NCI-H82 treated with DMSO at 0.1 percent for 48 hours (cell line): Measurements from ENCODE around the gene DYSF.
"Not testable (repeated sequence)": the region's sequence is repeated elsewhere in the genome, so short reads cannot be mapped to it uniquely, and the experiment has no call there.

Experiments
- DNase-seq: peaks from one replicate; lab custom pipeline; 2025; ENCODE audit not compliant: unreplicated experiment; lab: John Stamatoyannopoulos, UW

DYSF gene

DNA sequence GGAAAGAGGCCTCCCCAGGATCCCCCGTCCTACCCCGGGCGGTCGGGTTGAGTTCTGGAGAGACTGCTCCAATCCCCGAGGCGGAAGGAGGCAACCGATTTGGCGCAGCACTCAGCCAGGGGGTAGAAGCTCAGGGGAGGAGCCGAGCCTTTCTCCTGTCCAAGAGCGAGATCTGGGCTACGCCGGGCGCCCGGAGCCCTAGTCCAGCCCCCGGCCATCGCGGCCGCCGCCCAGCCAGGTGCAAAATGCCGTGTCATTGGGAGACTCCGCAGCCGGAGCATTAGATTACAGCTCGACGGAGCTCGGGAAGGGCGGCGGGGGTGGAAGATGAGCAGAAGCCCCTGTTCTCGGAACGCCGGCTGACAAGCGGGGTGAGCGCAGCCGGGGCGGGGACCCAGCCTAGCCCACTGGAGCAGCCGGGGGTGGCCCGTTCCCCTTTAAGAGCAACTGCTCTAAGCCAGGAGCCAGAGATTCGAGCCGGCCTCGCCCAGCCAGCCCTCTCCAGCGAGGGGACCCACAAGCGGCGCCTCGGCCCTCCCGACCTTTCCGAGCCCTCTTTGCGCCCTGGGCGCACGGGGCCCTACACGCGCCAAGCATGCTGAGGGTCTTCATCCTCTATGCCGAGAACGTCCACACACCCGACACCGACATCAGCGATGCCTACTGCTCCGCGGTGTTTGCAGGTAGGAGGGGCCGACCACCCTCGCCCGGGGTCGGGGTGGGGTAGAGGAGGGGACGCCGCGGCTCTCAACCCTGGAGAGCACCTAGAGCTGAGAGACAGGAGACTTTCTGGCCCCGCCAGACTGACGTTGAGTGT, at the start of gene DYSF:
TSS of gene DYSF (plus strand) at position 158 of the 817 bp plus-strand sequence.
- no peak for DNase-seq

DNA sequence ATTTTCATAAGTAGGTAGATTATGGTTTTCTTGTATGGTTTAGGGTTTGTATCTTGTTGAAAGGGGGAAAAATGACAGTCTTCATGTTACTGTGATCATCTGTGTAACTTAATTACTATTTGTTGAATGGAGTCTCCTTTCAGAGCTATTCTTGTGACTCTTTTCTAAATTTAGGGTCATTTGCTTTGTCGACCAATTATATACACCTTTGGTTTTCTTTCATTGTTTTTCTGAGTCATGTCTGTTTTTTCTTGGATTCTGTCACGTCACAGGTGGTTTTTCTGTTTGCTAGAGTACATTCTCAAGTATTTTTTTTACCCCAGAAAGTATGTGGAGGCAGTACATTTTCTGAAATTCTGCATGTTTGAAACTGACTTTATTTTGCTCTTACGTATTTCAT, 43.8 kb upstream of the DYSF start:
- DNase-seq = no peak

- DNase-seq = no peak
Observed at GRCh38 chr2:71410696-71411095, 42.7 kb upstream of the DYSF start.

- DNase-seq = not testable (repeated sequence)
Observed at GRCh38 chr2:71416866-71417265, 36.5 kb upstream of the DYSF start.

DNA sequence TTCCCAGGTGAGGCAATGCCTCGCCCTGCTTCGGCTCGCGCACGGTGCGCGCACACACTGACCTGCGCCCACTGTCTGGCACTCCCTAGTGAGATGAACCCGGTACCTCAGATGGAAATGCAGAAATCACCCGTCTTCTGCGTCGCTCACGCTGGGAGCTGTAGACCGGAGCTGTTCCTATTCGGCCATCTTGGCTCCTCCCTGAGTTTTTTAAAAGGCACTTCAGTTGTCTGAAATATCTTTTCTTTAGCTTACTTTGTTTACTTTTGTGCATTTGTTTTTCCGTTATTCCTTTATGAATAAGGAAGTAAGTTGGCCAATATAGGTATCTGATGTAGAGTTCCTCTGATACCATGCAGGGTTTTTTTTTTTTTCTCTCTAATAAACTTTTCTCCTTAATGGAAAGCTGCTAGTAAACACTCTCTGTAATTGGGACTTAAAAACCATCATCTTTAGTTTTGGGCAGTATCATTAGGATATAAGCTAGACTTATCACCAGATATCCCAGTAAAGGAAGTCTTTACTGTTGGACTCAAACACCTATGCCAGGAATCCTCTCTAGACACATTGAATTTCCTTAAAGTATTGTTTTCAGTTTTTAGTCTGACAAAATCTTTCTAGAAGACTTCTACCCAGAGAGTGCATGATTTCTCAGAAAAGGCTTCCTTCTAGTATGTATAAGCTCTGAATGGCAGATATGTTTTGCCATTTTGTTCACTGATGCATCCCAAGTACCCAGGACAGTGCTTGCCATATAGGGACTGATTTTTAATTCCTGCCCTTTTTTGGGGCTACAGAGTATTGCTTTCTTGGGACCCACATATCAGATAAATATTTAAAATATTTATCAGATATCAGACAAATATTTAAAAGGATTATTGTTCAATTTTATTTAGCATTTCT, 35.8 kb upstream of the DYSF start:
- no peak for DNase-seq

DNA sequence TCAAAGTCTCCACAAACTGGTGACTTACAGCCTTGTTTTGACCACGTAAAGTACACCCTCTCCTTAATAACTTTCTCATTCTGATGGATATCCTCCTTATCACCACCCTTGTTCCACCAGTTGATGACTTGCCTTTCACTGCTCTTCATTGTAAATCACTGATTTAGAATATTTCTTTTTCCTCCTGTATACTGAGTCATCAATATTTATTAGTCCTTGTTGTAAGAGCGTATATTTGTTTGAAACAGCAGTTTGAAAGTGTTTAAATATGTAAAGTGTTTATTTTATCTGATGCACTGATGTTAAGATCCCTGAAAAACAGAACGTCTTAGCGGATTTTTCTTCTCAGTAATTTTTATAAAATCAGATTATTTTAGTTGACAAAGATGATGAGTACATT, 34.2 kb upstream of the DYSF start:
- DNase-seq = no peak

- DNase-seq = no peak
Observed at GRCh38 chr2:71419976-71420375, 33.4 kb upstream of the DYSF start.

DNA sequence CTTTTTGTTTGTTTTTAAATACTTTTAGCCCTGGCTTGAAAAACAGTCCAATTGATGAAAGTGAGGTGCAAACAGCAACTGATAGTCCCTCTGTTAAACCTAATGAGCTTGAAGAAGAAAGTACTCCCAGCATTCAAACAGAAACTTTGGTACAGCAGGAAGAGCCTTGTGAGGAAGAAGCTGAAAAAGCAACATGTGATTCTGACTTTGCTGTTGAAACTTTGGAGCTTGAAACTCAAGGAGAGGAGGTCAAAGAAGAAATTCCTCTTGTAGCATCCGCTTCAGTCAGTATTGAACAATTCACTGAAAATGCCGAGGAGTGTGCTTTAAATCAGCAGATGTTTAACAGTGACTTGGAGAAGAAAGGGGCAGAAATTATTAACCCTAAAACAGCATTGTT, 30.6 kb upstream of the DYSF start:
- DNase-seq = no peak

DNA sequence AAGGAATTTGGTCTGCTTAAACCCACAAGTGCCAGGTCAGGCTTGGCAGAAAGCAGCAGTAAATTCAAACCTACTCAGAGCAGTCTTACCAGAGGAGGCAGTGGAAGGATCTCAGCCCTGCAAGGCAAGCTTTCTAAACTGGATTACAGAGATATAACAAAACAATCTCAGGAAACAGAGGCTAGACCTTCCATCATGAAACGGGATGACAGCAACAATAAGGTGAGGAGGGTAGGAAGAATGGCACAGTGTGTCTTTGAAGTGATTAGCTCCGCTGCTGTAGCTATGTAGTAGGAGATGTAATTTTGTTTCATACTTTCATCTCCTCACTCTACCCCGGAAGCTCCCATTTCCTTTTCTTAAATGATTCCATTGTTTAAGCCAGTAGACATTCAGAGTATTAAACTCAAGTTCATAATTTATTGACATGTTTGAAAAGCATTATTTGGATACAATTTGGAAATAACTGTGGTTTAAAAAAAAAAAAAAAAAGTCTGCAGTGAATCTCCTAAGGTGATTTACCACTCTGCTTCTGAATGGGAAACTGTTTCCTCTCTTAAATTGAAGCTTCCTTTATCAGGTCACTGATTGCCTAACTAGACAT, 29.4 kb upstream of the DYSF start:
- DNase-seq = no peak

- no peak for DNase-seq
Observed at GRCh38 chr2:71426721-71427120, 26.6 kb upstream of the DYSF start.

DNA sequence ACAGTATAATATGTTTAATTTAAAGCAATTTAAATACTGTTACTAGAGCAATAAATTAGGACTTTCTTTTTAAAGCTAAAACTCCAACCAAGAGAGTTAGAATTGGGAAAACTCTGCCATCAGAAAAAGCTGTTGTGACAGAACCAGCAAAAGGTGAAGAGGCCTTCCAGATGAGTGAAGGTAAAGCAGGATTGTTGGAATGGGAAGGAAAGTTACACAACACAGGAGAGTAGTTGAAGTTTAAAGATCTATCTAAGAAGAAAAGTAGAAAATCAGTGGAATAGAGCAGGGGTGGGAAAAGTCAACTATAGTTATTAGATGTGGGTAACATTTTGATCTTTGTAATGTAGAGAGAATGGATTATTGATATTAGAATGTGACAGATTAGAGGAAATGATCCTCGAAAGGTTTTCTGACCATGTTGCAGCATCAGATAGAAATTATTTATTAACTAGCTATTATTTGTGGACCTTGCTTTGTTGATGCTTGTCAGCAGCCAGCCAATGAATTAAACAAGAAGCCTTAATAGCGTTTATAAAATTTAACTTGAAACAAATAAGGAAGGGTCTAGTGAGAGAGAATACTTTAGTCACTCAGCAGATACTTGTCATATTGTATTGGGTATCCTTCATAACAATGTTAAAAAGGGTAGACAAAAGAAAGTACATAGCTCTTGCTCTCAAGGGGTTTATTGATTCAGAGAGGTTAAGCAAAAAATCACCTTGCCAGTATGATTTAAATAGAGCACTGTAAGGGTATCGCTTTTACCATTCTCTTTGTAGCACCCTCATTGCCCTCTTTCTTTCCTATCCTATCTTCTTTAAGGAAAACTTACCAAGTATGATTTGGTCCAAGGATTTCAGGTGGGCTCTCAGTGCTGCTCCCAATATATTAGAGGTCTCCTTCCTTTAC, 24.6 kb upstream of the DYSF start:
- no peak for DNase-seq

DNA sequence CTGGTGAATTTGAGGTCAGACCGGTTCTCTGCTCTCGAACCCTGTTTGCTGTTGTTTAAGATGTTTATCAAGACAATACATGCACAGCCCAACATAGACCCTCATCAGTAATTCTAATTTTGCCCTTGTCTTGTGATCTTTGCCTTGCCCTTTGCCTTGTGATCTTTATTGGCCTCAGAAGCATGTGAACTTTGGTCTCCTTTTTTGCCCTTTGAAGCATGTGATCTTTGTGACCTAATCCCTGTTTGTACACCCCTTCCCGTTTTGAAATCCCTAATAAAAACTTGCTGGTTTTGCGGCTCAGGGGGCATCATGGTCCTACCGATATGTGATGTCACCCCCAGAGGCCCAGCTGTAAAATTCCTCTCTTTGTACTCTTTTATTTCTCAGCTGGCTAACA, 8.2 kb upstream of the DYSF start:
- DNase-seq = not testable (repeated sequence)

GRCh38 chr2:71446505-71446904, 6.9 kb upstream of the DYSF start:
- no peak for DNase-seq

DNA sequence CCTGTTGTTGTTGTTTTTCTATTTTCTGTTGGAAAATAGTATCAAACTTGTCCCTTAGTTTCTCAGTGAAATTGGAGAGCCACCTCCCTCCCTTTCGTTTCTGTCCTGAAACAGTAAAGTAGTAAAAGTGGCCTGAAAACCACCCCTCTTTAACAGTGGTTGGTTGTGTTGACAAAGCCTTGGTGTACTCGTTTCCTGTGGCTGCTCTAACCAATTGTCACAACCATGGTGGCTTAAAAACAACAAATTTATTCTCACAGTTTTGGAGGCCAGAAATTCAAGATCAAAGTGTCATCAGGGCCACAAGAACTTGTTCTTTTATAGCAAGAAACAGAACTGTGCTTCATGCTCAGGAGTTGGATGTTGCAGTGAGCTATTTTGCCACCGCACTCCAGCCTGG, 4.0 kb upstream of the DYSF start:
- DNase-seq = no peak

DNA sequence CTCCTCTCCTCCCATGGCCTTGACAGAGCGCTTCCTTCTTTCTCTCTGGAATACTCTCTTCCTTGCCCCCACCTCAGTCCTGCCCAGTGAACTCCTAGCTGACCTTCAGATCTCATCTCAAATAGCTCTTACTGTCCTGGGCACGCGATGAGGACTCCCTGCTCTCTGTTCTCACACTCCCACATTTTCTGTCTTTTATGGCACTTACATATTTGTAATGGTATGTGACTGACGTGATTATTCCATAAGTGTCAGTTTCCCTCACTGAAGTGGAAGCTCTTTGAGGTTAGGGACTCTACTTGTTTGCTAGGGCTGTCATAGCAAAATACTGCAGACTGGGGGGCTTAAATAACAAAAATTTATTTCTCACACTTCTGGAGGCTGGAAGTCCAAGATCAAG, 1.7 kb upstream of the DYSF start:
- no peak for DNase-seq

GRCh38 chr2:71452565-71452964, 796 bp upstream of the DYSF start:
- peak; percentile 27 for DNase-seq

GRCh38 chr2:71454221-71455010, 1.1 kb downstream of the DYSF start:
- DNase-seq = no peak

DNA sequence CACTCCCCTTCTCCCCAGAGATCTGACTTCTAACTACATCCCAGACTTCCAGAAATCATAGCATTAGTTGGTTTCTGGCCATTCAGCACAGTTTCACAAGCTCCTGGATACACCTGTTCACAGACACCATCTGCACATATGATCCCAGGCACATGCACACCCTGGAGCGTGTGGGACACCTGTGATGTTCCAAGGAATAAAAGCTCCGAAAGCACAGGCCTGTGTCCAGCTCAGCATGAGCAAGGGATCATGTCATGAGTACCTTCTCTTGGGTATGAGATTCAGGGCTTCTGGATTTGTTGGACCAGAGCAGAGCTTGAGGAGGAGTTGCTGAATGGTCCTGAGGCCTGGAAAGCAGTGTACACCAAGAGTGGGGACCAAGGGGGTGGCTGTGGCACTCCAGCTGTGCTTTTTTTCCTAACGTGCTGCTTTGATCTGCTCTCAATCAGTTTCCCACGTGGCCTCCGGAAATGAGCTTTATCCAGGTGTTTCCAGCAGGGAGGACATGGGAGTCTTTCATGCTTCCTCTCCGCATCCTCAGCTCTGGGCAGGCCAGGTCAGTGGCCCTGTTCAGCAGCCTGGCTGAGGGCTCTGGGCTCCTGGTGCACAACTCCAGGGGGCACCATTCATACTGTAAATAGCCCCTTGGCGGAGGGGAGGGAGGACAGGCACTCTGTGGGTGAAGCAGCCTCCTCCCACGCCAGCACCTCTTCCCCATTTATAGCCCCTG, 1.8 kb downstream of the DYSF start:
- DNase-seq = no peak
